NCI-H1105 (cell line): ENCODE results near the gene CSN2.
A peak's percentile ranks its signal among the peaks of the same experiment; 100 is the strongest.
"Not testable (repeated sequence)": the region's sequence is repeated elsewhere in the genome, so short reads cannot be mapped to it uniquely, and the experiment has no call there.

Experiments used
- DNase-seq: peaks from one replicate; lab custom pipeline; 2025; lab: John Stamatoyannopoulos, UW

The CSN2 gene

GRCh38 chr4:69965628-69966027, at the start of gene CSN2:
TSS of gene CSN2 (minus strand) at chr4:69965728. CDS start at chr4:69960995, 4,733 bp downstream.
- no peak for DNase-seq

- no peak for DNase-seq
Measured at GRCh38 chr4:70008771-70009170, 43.2 kb upstream of the CSN2 start.

GRCh38 chr4:70002507-70002906, 37.0 kb upstream of the CSN2 start:
- no peak for DNase-seq

GRCh38 chr4:70000711-70001110, 35.2 kb upstream of the CSN2 start:
- DNase-seq: no peak

- no peak for DNase-seq
Measured at GRCh38 chr4:69999420-69999819, 33.9 kb upstream of the CSN2 start.

- no peak for DNase-seq
Measured at GRCh38 chr4:69995526-69996016, 30.0 kb upstream of the CSN2 start, which contains the start of gene STATH. TSS of gene STATH (plus strand) at chr4:69995966. CDS start at chr4:69998438, 2,472 bp downstream.

GRCh38 chr4:69994782-69995181, 29.3 kb upstream of the CSN2 start:
- DNase-seq: no peak

GRCh38 chr4:69991016-69991415, 25.5 kb upstream of the CSN2 start:
- no peak for DNase-seq

- DNase-seq: no peak
Measured at GRCh38 chr4:69986663-69987062, 21.1 kb upstream of the CSN2 start.

GRCh38 chr4:69984030-69984443, 18.5 kb upstream of the CSN2 start:
- peak; percentile 24 for DNase-seq

GRCh38 chr4:69977582-69977981, 12.1 kb upstream of the CSN2 start:
- DNase-seq: no peak

- DNase-seq: no peak
Measured at GRCh38 chr4:69974631-69975030, 9.1 kb upstream of the CSN2 start.

GRCh38 chr4:69970071-69970470, 4.5 kb upstream of the CSN2 start:
- no peak for DNase-seq

GRCh38 chr4:69957209-69957608, 8.3 kb downstream of the CSN2 start:
- DNase-seq: no peak

GRCh38 chr4:69951602-69952001, 13.9 kb downstream of the CSN2 start:
- no peak for DNase-seq

- DNase-seq: no peak
Measured at GRCh38 chr4:69936566-69936965, 29.0 kb downstream of the CSN2 start.

GRCh38 chr4:69934150-69934549, 31.4 kb downstream of the CSN2 start:
- no peak for DNase-seq

- no peak for DNase-seq
Measured at GRCh38 chr4:69930768-69931167, 34.8 kb downstream of the CSN2 start, which contains the start of gene CSN1S1. TSS of gene CSN1S1 (plus strand) at chr4:69931068. CDS start at chr4:69932556, 1,488 bp downstream.

GRCh38 chr4:69923782-69924410, 41.6 kb downstream of the CSN2 start:
- DNase-seq: not testable (repeated sequence)

- DNase-seq: no peak
Measured at GRCh38 chr4:69920874-69921273, 44.7 kb downstream of the CSN2 start.

GRCh38 chr4:69910016-69910782, 55.3 kb downstream of the CSN2 start:
- DNase-seq: no peak

- no peak for DNase-seq
Measured at GRCh38 chr4:69909195-69909594, 56.3 kb downstream of the CSN2 start.

- DNase-seq: no peak
Measured at GRCh38 chr4:69907151-69907550, 58.4 kb downstream of the CSN2 start.
